Cardiac septum (tissue), 1 donor: ENCODE measurements around the gene ANKRD11. TPM values are rescaled to one million over a fixed set of nuclear protein-coding genes. Genes with fewer than 3 reads are reported as not detected.
"Not testable (repeated sequence)": the region's sequence is repeated elsewhere in the genome, so short reads cannot be mapped to it uniquely, and the experiment has no call there.

Experiments used
- DNase-seq: peaks from one replicate; pipeline ENCODE4 v3.0.0-alpha.2; 2020; ENCODE audit warnings: low spot score
- intact Hi-C: fragments of 100-400 bp; cut with DNase I; formaldehyde crosslinking; loops from one replicate; pipeline ENCODE4 v1.14.0; 2022
- total RNA-seq: library from RNA; stranded (reverse); fragmentation: NEBNext Ultra II Directional; extraction: Animal tissue kit (Norgen Biotek cat#: 25700); gene quantifications from one replicate; pipeline ENCODE4 v1.2.1, GENCODE V29; 2021
- donor health status: DM: no; HTN: no; CAD: no.

The ANKRD11 gene
- total RNA-seq, 1 donor from 2014 or later, result 77.9 TPM

DNA sequence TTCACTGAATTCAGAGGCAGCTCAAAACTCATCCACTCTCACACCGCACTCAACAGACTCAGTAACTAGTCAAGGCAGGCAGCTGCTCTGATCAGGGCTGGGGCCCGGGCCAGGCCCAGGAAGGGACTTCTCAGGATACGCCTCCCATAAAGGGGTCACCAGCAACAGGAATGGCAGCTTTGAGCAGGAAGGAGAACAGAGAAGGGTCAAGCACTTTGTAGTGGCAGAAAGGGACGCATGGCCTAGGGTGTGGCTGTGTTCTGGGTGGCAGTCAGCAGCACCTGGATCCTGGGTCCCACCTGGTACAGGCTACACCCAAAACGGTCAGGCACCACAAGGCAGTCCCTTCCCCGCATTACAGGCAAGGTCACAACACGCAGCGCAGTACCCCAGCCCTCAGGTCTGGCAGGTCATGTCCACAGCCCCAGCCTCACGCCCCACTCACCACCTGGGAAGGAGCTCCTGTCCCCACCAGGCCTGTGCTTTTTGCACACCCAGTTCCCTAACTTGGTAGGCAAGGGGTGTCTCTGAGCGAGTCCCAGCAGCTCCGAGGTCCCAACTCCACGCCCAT lies 173.2 kb downstream of the ANKRD11 start:
- intact Hi-C loops, result no loop called here
- DNase-seq, result no peak

DNA sequence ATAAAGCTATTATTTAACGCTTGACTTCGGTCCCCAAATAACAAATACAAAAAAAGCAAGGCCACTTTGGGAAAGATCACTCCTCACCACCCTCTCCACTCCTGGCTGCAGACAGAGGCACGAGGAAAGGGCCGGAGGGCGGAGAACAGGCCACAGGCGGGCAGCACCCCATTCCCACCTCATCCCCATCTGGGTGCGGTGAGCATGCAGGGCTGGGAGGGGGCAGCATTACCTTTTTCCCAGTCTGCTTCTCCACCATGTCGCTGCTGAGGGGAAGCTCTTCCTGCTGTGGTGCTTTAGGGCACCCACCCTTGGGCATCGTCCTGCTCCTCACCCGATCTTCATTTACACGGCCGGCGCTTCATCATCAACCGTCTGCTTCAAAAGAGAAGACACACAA lies 173.7 kb downstream of the ANKRD11 start:
- intact Hi-C loops, result no loop called here
- DNase-seq, result no peak

DNA sequence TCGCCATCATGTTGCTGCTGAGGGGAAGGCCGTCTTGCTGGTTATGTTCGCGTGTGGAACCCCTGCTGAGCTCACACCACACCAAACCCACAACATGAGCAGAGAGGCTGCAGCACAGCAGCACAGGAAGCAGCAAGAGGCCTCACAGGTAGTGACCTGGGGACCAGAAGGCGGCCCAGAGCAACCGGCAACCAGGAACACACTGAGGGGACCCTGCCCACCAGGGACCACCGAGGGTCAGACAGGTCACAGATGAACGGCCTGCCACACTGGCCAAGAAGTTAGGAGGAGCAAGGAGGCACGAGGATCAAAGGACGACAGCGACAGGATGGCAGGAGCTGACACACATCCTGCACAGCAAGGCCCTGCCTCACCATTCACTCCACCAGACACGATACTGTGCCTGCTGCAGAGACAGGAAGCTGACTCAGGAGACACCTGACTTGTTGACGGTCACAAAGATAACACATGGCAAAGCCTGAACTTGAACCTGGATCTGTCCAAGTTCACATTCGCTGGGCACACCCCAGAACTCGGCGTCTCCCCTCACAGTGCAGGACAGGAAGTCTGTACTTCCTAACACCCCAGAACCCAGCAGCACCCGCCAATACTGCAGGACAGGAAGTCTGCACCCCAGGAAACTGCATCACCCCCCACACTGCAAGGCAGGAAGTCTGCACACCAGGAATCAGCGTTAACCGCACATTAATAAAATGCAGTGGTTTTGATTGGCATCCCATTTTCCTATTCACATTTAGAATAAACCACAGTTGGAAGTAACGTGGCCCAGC lies 174.4 kb downstream of the ANKRD11 start:
- intact Hi-C loops, result no loop called here

DNA sequence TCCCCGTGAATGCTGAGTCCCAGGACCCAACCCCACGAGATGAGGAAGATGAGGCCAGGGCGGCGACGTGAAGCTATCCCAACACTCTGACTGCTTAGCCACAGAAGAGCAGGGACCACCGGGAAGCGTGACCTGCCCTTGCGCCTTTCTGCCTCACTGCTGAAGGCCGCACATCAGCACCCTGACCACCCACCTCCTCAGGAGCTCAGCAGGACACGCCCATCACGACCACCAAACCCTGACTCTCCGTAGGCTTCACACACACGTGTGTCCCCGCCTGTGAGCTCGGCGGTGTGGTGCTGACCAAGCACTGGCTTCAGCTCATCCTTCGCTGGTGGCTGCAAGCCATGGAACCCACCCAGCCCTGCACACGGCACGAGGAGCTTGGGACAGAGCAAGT lies 175.1 kb downstream of the ANKRD11 start:
- intact Hi-C loops, result no loop called here
- DNase-seq, result no peak

More for the DNA sequence above, 174.4 kb downstream of the ANKRD11 start:
- DNase-seq, result peak; percentile 86

DNA sequence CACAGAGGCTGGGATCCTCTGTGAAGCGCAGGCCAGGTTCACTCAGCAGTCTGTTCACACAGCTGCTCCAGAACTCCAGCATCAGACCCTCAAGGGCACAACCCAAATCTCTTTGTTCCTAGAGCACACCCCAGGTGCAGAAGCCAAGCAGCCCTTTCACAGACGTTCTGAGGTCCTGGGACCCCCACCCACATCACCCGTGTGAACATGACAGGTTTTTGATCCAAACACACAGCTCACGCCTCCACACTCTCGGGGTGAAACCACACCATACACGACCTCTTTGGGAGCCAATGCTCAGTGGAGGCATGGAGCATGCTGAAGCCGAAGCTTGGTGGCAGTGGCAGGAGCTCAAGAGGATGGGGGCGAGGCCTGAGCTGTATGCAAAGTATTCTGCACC lies 175.5 kb downstream of the ANKRD11 start:
- no peak for DNase-seq
- intact Hi-C loops, result no loop called here

DNA sequence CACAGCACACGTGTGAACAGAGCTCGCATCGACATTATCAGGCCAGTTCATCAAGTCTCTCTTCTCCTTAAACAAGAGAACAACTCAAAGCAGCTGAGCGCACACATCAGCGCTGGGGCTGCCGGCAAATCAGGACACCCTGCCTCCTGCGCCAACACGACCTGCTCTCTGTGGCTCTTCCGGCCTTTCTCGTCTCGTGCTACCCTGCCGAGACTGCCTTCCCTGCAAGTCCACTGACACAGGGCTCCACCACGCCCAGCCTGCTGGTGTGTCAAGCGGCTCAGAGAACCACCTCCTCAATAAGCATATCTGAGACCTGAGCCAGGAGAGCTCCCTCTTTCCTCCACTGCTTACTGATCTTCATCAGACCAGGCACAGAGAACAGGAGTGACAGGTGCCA lies 176.0 kb downstream of the ANKRD11 start:
- intact Hi-C loops, result no loop called here
- DNase-seq, result no peak

DNA sequence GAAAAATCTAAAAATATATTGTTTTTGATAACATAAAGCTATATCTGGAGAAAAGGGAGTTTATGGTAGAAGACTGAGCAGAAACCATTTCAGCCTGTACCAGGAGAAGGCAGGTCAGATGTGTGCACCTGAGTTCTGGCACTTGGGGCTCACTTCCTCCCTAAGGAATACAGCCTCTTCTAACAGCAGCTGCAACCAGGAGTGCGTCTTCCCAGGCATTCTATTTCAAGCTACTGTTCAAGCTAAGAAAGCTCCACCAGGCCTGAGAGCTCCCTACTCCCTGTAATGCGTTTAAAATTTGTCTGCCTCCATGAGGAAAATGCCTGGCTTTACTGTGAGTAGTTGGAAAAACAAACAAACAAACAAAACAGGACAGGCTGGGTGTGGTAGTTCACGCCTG lies 176.8 kb downstream of the ANKRD11 start:
- intact Hi-C loops, result no loop called here
- DNase-seq, result no peak

DNA sequence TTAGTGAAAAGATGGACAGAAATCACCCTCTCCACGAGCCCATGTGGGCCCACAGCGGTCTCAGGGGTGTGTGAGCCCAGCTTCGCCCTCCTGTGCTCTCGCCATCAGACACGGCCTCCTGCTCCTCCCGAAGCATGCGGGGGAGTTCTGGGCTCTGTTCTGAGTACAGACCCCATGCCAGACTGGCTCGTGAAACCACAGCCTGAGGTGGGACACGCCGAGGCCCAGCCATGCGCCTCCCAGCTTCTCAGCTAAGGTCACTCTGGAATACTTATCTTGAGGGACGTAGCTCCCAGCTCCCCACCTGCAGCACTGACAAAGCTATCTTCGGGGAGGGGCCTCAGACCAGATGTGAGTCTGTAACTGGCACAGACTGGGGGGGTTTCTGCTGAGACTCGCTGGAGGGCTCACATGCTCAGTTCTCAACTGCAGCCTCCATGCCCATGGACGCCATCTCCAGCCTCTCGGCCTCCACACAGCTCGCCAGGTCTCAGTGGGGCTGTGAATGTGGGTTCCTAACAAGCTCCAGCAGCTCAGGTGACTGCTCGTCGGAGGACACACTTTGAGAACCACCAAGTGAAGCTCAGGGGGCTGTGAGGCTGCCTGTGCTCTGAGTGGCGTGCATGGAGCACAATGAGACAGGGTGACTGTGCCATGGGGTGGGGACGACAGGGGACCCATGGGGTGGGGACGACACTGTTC lies 177.6 kb downstream of the ANKRD11 start:
- DNase-seq, result no peak
- intact Hi-C loops, result no loop called here

DNA sequence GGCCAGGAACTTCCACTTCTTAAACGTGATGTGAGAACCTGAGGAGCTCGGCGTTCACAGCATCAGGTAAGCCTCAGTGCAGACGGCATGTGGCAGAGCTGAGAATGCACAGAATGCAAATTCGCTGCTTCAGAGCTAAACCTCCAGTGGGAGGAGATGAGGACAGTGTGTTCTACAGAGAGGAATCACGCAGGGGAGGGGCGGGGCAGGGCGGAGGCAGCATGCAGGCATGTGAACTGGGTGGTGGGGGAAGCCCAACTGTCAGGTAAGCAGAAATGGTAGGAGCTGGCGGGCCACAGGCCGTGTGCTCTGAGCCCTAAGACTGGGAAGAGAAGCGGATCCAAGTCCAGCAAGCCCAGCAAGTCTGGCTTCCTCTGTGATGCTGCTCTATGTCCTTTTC lies 178.2 kb downstream of the ANKRD11 start:
- intact Hi-C loops, result no loop called here
- DNase-seq, result no peak

DNA sequence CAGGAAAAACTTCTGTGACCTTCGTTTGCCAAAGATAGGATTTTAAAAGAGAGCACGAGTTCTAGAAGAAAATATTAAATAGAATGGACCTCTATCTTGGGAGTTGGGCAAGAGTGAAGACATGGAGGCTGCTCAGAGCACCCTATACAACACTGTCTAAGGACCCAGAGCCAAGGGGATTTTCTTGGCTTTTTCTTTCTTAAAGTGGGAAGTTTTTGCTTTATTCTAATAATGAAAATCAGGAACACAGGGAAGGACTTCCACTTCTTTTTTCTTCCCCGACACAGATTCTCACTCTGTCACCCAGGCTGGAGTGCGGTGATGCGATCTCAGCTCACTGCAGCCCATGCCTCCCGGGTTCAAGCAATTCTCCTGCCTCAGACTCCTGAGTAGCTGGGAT lies 178.7 kb downstream of the ANKRD11 start:
- intact Hi-C loops, result no loop called here
- DNase-seq, result no peak

DNA sequence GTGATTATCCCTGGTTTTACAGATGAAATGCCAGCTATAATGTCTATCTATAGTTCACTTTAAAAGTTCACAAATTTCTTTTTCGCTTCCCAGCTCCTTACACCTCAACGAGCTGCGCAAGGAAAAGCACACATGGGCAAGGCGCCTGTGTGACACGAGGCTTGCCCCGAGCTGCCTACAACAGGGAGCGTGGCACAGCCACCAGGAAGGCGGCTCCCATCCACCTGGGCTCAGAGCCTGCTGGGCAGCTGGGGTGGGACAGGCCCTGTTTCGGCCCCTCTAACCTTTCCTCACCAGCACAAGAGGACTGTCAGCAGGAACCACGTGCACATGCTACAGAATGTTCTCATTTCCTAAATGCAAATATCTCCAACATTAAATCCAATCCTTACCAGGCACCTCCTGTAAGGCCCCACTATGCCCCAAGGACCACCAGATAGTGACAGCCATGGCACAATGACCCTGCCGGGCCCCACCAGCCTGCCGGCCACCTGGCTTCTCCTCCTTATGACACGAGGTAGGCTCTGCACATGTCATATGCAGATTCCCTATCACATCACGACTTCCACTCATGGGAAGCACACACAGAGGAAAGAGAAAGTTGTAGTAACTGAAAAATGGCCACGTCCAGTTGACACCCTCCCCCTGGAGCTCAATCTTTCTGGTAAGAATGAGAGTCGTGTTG lies 180.8 kb downstream of the ANKRD11 start:
- no peak for DNase-seq
- intact Hi-C loops, result no loop called here

DNA sequence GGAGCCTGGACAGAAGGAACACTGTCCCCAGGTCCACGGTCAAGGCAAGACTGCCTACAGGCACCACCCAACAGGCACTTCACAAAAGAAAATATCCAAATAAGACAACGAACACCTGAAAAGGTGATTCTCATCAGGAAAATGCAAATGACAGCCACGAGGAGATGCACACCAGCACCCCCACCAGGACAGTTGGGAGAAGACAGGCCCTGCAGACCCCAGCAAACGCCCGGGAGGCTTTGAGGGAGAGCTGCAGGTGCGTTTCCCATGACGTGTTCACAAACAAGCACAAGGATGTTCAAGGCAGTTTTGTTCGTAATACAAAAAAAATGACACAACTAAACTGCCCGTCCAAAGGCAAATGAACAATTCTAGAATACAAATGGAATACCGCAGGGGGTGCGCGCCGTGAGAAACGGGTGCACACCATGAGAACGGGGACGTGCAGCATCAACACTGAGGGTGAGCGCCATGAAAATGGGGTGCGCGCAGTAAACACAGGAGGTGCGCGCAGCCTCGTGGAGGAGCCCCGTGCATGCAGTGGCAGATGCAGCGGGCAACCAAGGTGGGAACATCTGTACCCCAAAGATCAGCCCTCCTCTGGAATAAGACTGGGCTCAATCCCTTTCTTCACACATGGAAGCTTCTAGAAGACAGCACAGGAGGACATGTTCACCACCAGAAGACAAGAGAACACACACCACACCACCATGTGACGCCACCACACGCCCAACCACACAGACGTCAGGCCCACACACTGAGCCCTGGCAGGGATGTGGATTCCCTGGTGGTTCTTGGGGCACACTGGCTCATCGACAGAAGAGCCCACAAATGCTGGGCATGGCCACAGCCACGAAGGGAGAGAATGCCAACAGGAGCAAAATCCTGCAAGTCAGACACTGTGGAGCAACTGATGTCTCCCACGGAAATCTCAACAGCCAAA lies 181.7 kb downstream of the ANKRD11 start:
- intact Hi-C loops, result no loop called here
- DNase-seq, result no peak

DNA sequence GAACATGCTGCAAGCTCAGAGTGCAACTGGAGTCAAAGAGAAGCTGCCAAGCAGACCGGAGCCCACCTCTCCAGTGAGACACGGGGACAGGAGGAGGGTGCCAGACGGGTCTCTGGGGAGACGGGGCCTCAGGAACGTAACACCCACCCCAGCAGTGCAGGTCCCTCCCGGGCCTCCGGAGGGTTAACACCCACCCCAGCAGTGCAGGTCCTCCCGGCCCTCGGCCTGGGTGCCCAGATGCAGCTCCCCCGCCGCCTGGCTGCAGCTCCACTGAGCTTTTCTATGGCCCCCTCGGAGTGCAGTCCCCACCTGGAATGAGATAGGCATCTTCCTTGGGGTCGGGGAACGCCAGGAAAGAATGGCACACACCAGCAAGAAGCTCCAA lies 182.9 kb downstream of the ANKRD11 start:
- intact Hi-C loops, result no loop called here
- DNase-seq, result no peak

DNA sequence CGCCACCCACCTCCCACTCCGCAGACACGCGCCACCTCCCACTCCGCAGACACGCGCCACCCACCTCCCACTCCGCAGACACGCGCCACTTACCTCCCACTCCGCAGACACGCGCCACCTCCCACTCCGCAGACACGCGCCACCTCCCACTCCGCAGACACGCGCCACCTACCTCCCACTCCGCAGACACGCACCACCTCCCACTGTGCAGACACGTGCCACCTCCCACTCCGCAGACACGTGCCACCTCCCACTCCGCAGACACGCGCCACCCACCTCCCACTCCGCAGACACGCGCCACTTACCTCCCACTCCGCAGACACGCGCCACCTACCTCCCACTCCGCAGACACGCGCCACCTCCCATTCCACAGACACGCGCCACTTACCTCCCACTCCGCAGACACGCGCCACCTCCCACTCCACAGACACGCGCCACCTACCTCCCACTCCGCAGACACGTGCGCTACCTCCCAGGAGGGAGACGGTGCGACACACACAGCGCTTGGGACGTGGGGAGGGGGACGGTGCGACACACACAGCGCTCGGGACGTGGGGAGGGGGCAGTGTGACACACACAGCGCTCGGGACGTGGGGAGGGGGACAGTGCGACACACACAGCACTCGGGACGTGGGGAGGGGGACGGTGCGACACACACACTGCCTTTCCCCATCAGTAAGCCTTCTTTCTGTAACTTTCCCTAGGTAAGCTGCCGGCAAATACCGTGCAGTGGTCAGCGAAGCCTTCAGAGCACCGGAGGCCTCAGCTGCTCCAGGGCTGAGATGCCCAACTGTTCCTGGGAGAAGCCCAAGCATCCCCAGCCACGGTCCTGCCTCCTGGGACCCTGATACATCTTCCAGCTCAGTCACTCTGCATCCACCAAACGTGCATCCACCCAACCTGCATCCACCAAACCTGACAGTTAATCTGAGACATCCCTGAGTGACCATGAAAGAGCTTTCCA lies 183.6 kb downstream of the ANKRD11 start:
- DNase-seq, intact Hi-C loops: not testable (repeated sequence)

DNA sequence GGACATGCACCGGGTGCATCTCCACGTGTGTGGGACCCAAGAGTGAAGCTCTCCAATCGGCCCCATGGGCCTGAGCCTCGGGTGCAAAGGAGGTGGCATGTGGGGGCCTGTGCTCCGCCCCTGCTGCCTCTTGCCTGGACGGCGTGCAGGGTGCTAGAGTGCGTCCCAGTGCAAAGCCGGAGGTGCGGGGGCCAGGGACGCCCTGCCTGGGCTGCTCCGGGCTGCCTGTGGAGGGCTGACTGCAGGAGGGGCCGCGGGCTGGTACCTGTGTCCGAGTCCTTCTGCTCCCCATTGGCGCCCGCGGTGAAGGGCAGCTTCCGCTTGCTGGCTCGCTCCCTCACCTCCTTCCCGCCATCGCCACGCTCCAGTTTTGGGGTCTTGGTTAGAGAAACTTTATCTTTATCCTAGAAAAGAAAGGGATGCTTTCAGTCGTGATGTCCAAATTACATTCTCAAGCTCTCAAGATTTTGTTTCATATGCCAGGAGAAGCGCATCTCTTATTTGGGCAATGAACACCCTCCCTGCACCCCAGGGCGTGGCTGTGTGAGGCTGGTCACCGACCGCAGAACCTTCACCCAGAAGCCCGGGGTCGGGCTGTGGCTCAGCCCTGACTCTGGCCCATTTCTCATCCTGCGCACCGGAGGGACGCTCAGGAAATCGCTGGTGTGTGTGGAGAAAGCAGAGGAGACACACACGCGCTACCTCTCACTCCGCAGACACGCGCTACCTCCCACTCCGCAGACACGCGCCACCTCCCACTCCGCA lies 185.2 kb downstream of the ANKRD11 start:
- intact Hi-C loops, result no loop called here
- no peak for DNase-seq

DNA sequence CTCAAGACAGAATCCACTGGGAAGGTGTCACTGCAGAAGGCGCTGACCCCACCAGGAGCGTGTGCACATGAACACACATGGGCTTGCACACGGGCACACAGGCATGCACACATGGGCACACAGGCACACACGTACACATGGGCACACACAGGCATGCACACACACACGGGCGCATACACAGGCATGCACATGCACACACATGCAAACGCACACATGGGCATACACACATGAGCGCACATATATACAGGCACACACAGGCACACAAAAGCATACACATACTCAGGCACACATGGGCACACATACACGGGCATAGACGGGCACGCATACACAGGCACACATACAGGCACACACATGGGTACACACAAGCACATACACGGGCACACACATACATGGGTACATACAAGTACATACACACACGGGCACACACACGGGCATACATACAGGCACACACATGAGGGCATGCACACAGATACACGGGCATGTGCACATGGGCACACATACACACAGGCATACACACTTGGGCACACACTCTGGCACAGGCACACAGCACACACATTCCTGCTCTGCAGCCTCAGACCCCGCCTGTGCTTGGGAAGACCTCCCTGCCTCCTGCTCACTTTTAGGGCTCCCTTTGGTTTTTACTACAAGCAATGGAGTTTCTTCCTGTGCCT lies 186.0 kb downstream of the ANKRD11 start:
- no peak for DNase-seq
- intact Hi-C loops, result no loop called here

DNA sequence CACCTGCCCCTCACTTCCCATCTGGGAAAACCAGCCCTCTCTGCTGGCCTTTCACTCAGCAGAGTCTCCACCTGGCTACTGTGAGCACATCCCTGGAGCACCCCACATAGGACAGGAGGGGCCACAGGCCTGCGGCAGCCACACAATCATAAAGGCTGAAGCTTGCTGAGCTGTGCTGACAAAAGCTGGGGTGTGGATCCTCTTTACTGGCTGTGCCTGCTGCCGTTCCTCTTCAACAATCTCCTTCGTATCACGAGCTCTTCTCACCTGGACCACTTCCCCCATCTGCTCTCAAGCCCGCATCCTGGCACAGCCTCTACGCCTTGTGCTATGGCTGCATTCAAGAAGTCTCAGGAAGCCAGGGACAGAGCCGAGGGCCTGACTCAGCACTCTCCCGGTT lies 186.7 kb downstream of the ANKRD11 start:
- intact Hi-C loops, result no loop called here
- no peak for DNase-seq
